ENCODE results near the gene ARFGEF3. TPM values are rescaled to one million over a fixed set of nuclear protein-coding genes. Genes with fewer than 3 reads are reported as not detected.
A peak's percentile ranks its signal among the peaks of the same experiment; 100 is the strongest.

ARFGEF3 gene
- total and polyA plus RNA-seq, 4 donors: 4.7 to 28.1 (median 14.0) TPM

DNA sequence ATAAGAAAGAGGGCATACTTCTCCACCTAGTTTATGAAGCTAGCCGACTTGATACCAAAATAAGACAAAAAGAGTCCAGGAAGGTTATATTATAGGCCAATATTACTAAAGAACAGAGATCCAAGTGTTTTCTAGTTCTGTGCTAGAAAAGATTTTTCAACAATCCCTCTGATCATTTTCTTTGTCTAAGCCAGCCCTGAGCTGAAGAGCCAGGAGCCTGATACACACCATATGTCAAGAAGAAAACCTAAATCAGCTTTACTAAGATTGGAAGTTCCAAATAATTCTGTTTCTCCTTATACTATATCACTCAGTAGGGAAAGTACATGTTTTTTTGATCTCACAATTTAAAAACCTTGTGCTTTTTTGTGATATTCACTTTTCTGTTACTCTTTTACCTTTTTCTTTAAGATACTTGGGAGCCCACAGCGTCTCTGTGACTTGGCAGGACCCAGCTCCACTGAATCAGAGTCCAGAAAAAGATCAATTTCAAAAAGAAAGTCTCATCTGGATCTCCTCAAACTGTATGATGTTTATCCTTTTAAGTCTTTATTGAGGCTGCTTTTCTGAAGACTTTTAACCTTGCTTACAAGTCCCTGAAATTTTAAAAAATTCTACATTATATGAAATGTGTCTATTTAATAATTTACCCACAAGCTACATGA, 99.5 kb downstream of the ARFGEF3 start:
- peaks cover 0 to 7% (median 0%) of the 10 kb centered on the region in 5 donors for H3K4me1 ChIP-seq (ENCODE audit: control insufficient read depth in 5 of 5, insufficient read depth in 5 of 5, low read length in 5 of 5)
- ATAC-seq (ENCODE audit: insufficient read depth, low FRiP score) (no peak), DNase-seq (peak in 2 of 3 donors; percentile 12 to 50)
- no peak overlapping the region for H3K4me3 ChIP-seq
- no peaks in the 10 kb centered on the region for H3K27me3 ChIP-seq (ENCODE audit: control insufficient read depth in 3 of 3, insufficient read depth in 3 of 3, low read length in 2 of 3)
- H3K27ac ChIP-seq (ENCODE audit: low read depth in 1 of 2, low read length in 1 of 2): no peak overlapping the region
- H3K9me3 ChIP-seq (ENCODE audit: control insufficient read depth in 4 of 4, insufficient read depth in 3 of 4, low read length in 3 of 4): no peaks in the 10 kb centered on the region
- no peak overlapping the region for H3K9ac ChIP-seq (ENCODE audit: insufficient read depth in 1 of 2, low read length in 2 of 2)
- H3K36me3 ChIP-seq (ENCODE audit: control insufficient read depth in 4 of 4, insufficient read depth in 4 of 4, low read length in 4 of 4): peaks cover 0 to 1% (median 0%) of the 10 kb centered on the region in 4 donors
- WGBS, 2 donors: 76 to 87% methylated on average over 2 of the region's 2 CpGs
- TF ChIP-seq, protein P1, sequence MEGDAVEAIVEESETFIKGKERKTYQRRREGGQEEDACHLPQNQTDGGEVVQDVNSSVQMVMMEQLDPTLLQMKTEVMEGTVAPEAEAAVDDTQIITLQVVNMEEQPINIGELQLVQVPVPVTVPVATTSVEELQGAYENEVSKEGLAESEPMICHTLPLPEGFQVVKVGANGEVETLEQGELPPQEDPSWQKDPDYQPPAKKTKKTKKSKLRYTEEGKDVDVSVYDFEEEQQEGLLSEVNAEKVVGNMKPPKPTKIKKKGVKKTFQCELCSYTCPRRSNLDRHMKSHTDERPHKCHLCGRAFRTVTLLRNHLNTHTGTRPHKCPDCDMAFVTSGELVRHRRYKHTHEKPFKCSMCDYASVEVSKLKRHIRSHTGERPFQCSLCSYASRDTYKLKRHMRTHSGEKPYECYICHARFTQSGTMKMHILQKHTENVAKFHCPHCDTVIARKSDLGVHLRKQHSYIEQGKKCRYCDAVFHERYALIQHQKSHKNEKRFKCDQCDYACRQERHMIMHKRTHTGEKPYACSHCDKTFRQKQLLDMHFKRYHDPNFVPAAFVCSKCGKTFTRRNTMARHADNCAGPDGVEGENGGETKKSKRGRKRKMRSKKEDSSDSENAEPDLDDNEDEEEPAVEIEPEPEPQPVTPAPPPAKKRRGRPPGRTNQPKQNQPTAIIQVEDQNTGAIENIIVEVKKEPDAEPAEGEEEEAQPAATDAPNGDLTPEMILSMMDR (IDR thresholded peaks at IDR 0.05; ENCODE audit: control extremely low read depth, extremely low read depth): no peak

DNA sequence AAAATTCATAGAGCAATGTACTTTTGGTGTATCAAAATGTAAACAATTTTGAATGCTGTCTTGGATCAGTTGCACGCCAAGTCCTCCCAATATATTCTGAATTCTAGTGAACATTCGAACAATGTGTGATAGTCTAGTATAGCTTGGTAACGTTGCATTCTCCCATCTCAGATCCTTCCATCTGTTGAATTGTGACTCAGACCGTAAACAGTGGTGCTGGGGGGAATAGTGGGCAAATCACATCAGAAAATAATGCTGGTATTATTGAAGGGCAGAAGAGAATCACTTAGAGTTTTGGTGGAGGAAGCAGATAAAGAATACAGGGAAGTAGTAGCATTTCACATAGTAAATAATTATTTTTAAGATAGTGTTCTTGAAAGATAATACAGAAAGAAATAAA, 102.2 kb downstream of the ARFGEF3 start:
- TF ChIP-seq, protein P1 (IDR thresholded peaks at IDR 0.05; ENCODE audit: control extremely low read depth, extremely low read depth): no peak
- no peak overlapping the region for H3K4me3 ChIP-seq
- H3K4me1 ChIP-seq (ENCODE audit: control insufficient read depth in 5 of 5, insufficient read depth in 5 of 5, low read length in 5 of 5): peaks cover 0 to 4% (median 0%) of the 10 kb centered on the region in 5 donors
- ATAC-seq (ENCODE audit: insufficient read depth, low FRiP score) (no peak), DNase-seq (no peak)
- H3K36me3 ChIP-seq (ENCODE audit: control insufficient read depth in 4 of 4, insufficient read depth in 4 of 4, low read length in 4 of 4): peaks cover 0 to 1% (median 0%) of the 10 kb centered on the region in 4 donors
- H3K9me3 ChIP-seq (ENCODE audit: control insufficient read depth in 4 of 4, insufficient read depth in 3 of 4, low read length in 3 of 4): no peaks in the 10 kb centered on the region
- H3K9ac ChIP-seq (ENCODE audit: insufficient read depth in 1 of 2, low read length in 2 of 2): no peak overlapping the region
- 78 to 83% methylated on average over 4 of the region's 4 CpGs for WGBS, 2 donors
- no peak overlapping the region for H3K27ac ChIP-seq (ENCODE audit: low read depth in 1 of 2, low read length in 1 of 2)
- no peaks in the 10 kb centered on the region for H3K27me3 ChIP-seq (ENCODE audit: control insufficient read depth in 3 of 3, insufficient read depth in 3 of 3, low read length in 2 of 3)

DNA sequence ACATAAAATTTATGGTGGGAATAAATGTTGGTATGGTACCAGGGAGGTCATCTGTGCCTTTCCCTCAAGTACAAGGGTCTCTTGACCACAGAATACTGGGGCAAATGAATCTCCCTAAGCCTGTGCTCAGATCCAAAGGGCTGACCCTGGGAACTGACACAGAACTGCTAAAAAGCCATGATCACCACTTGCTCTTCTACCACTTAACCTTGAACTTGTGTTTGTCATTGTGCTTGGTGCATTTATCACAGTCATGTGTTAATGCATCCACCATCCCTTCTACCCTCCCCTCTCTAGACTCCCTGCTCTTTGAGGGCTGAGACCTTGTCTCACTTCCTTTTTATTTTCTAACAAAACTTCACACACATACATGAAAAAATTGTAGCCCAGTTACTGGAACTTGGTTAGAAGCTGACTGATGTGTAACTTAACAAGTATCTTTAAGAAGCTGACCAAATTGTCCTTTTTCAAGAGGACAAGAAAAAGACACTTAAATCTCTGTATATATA, 102.7 kb downstream of the ARFGEF3 start:
- Histone ChIP-seq H3K4me1 (ENCODE audit: control insufficient read depth in 5 of 5, insufficient read depth in 5 of 5, low read length in 5 of 5) (peaks cover 0 to 1% (median 0%) of the 10 kb centered on the region in 5 donors), H3K9ac (ENCODE audit: insufficient read depth in 1 of 2, low read length in 2 of 2) (no peak overlapping the region), H3K27ac (ENCODE audit: low read depth in 1 of 2, low read length in 1 of 2) (no peak overlapping the region), H3K9me3 (ENCODE audit: control insufficient read depth in 4 of 4, insufficient read depth in 3 of 4, low read length in 3 of 4) (no peaks in the 10 kb centered on the region), H3K27me3 (ENCODE audit: control insufficient read depth in 3 of 3, insufficient read depth in 3 of 3, low read length in 2 of 3) (no peaks in the 10 kb centered on the region), H3K36me3 (ENCODE audit: control insufficient read depth in 4 of 4, insufficient read depth in 4 of 4, low read length in 4 of 4) (peaks cover 0 to 1% (median 0%) of the 10 kb centered on the region in 4 donors), H3K4me3 (no peak overlapping the region)
- ATAC-seq (ENCODE audit: insufficient read depth, low FRiP score) (no peak), DNase-seq (no peak)
- TF ChIP-seq, protein P1 (IDR thresholded peaks at IDR 0.05; ENCODE audit: control extremely low read depth, extremely low read depth): no peak

All from lung (tissue), 12 donors.